Measurements from ENCODE around the gene TTF2. TPM values are rescaled to one million over a fixed set of nuclear protein-coding genes. Genes with fewer than 3 reads are reported as not detected.

Gene TTF2
- total RNA-seq, 1 experiment from 2014 or later = 31.9 TPM

GRCh38 chr1:117025568-117025967 is 34.6 kb upstream of the TTF2 start:
- H3K4me1 ChIP-seq = 0 out of 2 replicates have a peak, but pooled peaks cover 5% of the 10 kb centered on the region
- Mint-ChIP-seq H3K36me3 (ENCODE audit: insufficient read depth, unreplicated experiment) (no peaks in the 10 kb centered on the region), H3K27ac (ENCODE audit: unreplicated experiment) (no peak overlapping the region), H3K4me3 (ENCODE audit: unreplicated experiment) (no peak overlapping the region), H3K27me3 (ENCODE audit: insufficient read depth, unreplicated experiment) (no peaks in the 10 kb centered on the region), H3K9me3 (ENCODE audit: unreplicated experiment) (no peaks in the 10 kb centered on the region), H3K4me1 (ENCODE audit: low read depth, unreplicated experiment) (no peaks in the 10 kb centered on the region)
- H3K4me3 ChIP-seq (ENCODE audit: low read depth, low read length) = no peak overlapping the region
- no peak for DNase-seq
- no peaks in the 10 kb centered on the region for H3K36me3 ChIP-seq (ENCODE audit: control insufficient read depth, insufficient read depth, low read length)
- ChIA-PET POLR2A (no interaction called here), CTCF (no interaction called here)
- TF ChIP-seq CTCF (IDR thresholded peaks at IDR 0.05; ENCODE audit: insufficient read depth in 1 of 2, low read depth in 1 of 2, low read length in 1 of 2, severe bottlenecking in 1 of 2, unreplicated experiment in 1 of 2) = no peak
- H3K27me3 ChIP-seq (replicated peaks; ENCODE audit: control insufficient read depth, insufficient read depth, low read length) = no peaks in the 10 kb centered on the region
- intact Hi-C loops (cut with micrococcal nuclease; ENCODE audit: unreplicated experiment) = no loop called here
- no TSS peak for BruUV-seq (replicated peaks)
- no peaks in the 10 kb centered on the region for H3K9me3 ChIP-seq

GRCh38 chr1:117026361-117026760 is 33.8 kb upstream of the TTF2 start:
- Mint-ChIP-seq H3K36me3 (ENCODE audit: insufficient read depth, unreplicated experiment) (no peaks in the 10 kb centered on the region), H3K27me3 (ENCODE audit: insufficient read depth, unreplicated experiment) (no peaks in the 10 kb centered on the region), H3K27ac (ENCODE audit: unreplicated experiment) (no peak overlapping the region), H3K4me1 (ENCODE audit: low read depth, unreplicated experiment) (no peaks in the 10 kb centered on the region), H3K9me3 (ENCODE audit: unreplicated experiment) (no peaks in the 10 kb centered on the region), H3K4me3 (ENCODE audit: unreplicated experiment) (no peak overlapping the region)
- Histone ChIP-seq H3K4me1 (0 out of 2 replicates have a peak, but pooled peaks cover 5% of the 10 kb centered on the region), H3K9me3 (no peaks in the 10 kb centered on the region), H3K36me3 (ENCODE audit: control insufficient read depth, insufficient read depth, low read length) (no peaks in the 10 kb centered on the region), H3K4me3 (ENCODE audit: low read depth, low read length) (no peak overlapping the region), H3K27me3 (replicated peaks; ENCODE audit: control insufficient read depth, insufficient read depth, low read length) (no peaks in the 10 kb centered on the region)
- intact Hi-C loops (cut with micrococcal nuclease; ENCODE audit: unreplicated experiment) = no loop called here
- CTCF ChIA-PET = no interaction called here
- POLR2A ChIA-PET = no interaction called here
- no peak for TF ChIP-seq CTCF (IDR thresholded peaks at IDR 0.05; ENCODE audit: insufficient read depth in 1 of 2, low read depth in 1 of 2, low read length in 1 of 2, severe bottlenecking in 1 of 2, unreplicated experiment in 1 of 2)
- BruUV-seq (replicated peaks) = no TSS peak
- no peak for DNase-seq

- H3K4me3 ChIP-seq (ENCODE audit: low read depth, low read length) = no peak overlapping the region
- H3K36me3 ChIP-seq (ENCODE audit: control insufficient read depth, insufficient read depth, low read length) = no peaks in the 10 kb centered on the region
- Mint-ChIP-seq H3K4me1 (ENCODE audit: low read depth, unreplicated experiment) (no peaks in the 10 kb centered on the region), H3K9me3 (ENCODE audit: unreplicated experiment) (no peaks in the 10 kb centered on the region), H3K36me3 (ENCODE audit: insufficient read depth, unreplicated experiment) (no peaks in the 10 kb centered on the region), H3K4me3 (ENCODE audit: unreplicated experiment) (no peak overlapping the region), H3K27me3 (ENCODE audit: insufficient read depth, unreplicated experiment) (no peaks in the 10 kb centered on the region), H3K27ac (ENCODE audit: unreplicated experiment) (no peak overlapping the region)
- DNase-seq = no peak
- BruUV-seq (replicated peaks) = no TSS peak
- intact Hi-C loops (cut with micrococcal nuclease; ENCODE audit: unreplicated experiment) = no loop called here
- H3K4me1 ChIP-seq = 0 out of 2 replicates have a peak, but pooled peaks cover 5% of the 10 kb centered on the region
- H3K9me3 ChIP-seq = no peaks in the 10 kb centered on the region
- no peaks in the 10 kb centered on the region for H3K27me3 ChIP-seq (replicated peaks; ENCODE audit: control insufficient read depth, insufficient read depth, low read length)
- TF ChIP-seq CTCF (IDR thresholded peaks at IDR 0.05; ENCODE audit: insufficient read depth in 1 of 2, low read depth in 1 of 2, low read length in 1 of 2, severe bottlenecking in 1 of 2, unreplicated experiment in 1 of 2) = no peak
- CTCF ChIA-PET = no interaction called here
- POLR2A ChIA-PET = no interaction called here
These were observed 30.4 kb upstream of the TTF2 start for GRCh38 chr1:117029685-117030084.

All from Caco-2 (cell line).